Adrenal gland (tissue), 12 donors: Measurements from ENCODE around the gene MTHFD1L. TPM values are rescaled to one million over a fixed set of nuclear protein-coding genes. Genes with fewer than 3 reads are reported as not detected.

ENCODE experiments used
- DNase-seq, 7 donors: peaks; one replicate each; pipeline ENCODE4 v3.0.0-alpha.2; 2019 to 2020
- H3K27ac ChIP-seq, 5 donors: fragments of 200-600 bp; sonication (generic) in 4 of 5; 1 replicate in 3 of 5; 2 replicates in 2 of 5; pipeline versions ENCODE4 v1.5.1 to v1.8.0; 2016 to 2020; ENCODE audit warnings: mild to moderate bottlenecking in 1 of 5
- H3K27me3 ChIP-seq: fragments of 200-600 bp; 2 replicates; pipeline ENCODE4 v1.8.0; 2021
- H3K36me3 ChIP-seq, 2 donors: fragments of 200-600 bp; replicated peaks in 1 of 2; 1 replicate in 1 of 2; 2 replicates in 1 of 2; pipeline versions ENCODE4 v1.5.1 to v1.8.0; 2018 to 2022
- H3K4me1 ChIP-seq, 2 donors: fragments of 200-600 bp; replicated peaks in 1 of 2; 1 replicate in 1 of 2; 2 replicates in 1 of 2; pipeline versions ENCODE4 v1.5.1 to v1.8.0; 2018 to 2021
- H3K4me3 ChIP-seq, 4 donors: fragments of 200-600 bp; sonication (generic) in 3 of 4; one replicate each; pipeline ENCODE4 v1.5.1; 2016 to 2018
- H3K9me3 ChIP-seq, 3 donors: fragments of 200-600 bp; sonication (generic) in 1 of 3; replicated peaks in 1 of 3; 1 replicate in 2 of 3; 2 replicates in 1 of 3; pipeline versions ENCODE4 v1.5.1 to v1.8.0; 2016 to 2021
- CTCF ChIP-seq, 6 experiments: fragments of 450-650 bp in 4 of 6; fragments of 200-600 bp in 2 of 6; sonication (generic) in 1 of 6; IDR thresholded peaks; 1 replicate in 5 of 6; 2 replicates in 1 of 6; pipeline versions ENCODE4 v1.5.1 to v1.8.0; 2016 to 2021; ENCODE audit warnings: antibody characterized with exemption in 6 of 6, mild to moderate bottlenecking in 2 of 6, moderate library complexity in 1 of 6
- POLR2A ChIP-seq, 2 donors: fragments of 450-650 bp; IDR thresholded peaks; one replicate each; pipeline ENCODE4 v1.6.1; 2017; ENCODE audit warnings: antibody characterized with exemption in 2 of 2, mild to moderate bottlenecking in 2 of 2, moderate library complexity in 1 of 2
- WGBS, 4 donors: extraction: QIAGEN DNeasy Blood & Tissue Kit in 2 of 4; methylation state at CpG; one replicate each; pipeline versions ENCODE4 v1.1.5 to v1.1.7; 2013 to 2017; 5-methylcytosine and 5-hydroxymethylcytosine counted together
- intact Hi-C, 2 donors: fragments of 100-400 bp; cut with DNase I; formaldehyde crosslinking; loops; one replicate each; pipeline versions ENCODE4 v1.14.1 to v1.15.0; 2022 to 2023
- polyA plus RNA-seq, 3 donors: library from polyadenylated mRNA; stranded (reverse); fragments of 200-250 nt in 2 of 3; fragments of 350-450 nt in 1 of 3; fragmentation: Illumina TruSeq in 1 of 3; extraction: RNeasy Lipid Tissue Mini Kit (QIAGEN cat#74804) in 1 of 3; gene quantifications; one replicate each; pipeline ENCODE4 v1.2.3, GENCODE V29; 2013 to 2014
- total RNA-seq, 9 donors: library from RNA; depleted of rRNA in 4 of 9; stranded (reverse); fragments of >200 nt in 4 of 9; fragments of 120-200 nt in 1 of 9; fragmentation: NEBNext Ultra II Directional in 1 of 9; extraction: Animal tissue kit (Norgen Biotek cat#: 25700) in 1 of 9; gene quantifications; one replicate each; pipeline versions ENCODE4 v1.1.0 to v1.2.4, GENCODE V29; 2013 to 2023
- donor health status: healthy with polysubstance abuse.
- donor health status: Bipolar disorder and iron deficiency.
- donor health status: DM: yes; HTN: yes; CAD: no.
- donor health status: DM: no; HTN: no; CAD: no.
- donor health status: DM: no; HTN: no; CAD: no.
- donor health status: DM: yes; HTN: yes; CAD: no.

The MTHFD1L gene
- total and polyA plus RNA-seq, 12 donors: 8.5 to 28.8 (median 18.1) TPM

GRCh38 chr6:150928882-150929281, 63.4 kb downstream of the MTHFD1L start:
- Histone ChIP-seq H3K4me3 (no peak overlapping the region), H3K27ac (no peak overlapping the region), H3K4me1 (no peaks in the 10 kb centered on the region), H3K36me3 (peaks cover 0 to 4% of the 10 kb centered on the region in 2 donors), H3K9me3 (no peaks in the 10 kb centered on the region), H3K27me3 (no peaks in the 10 kb centered on the region)
- intact Hi-C loops: no loop called here
- peak in 1 of 6 experiments; percentile 19 for TF ChIP-seq CTCF (IDR thresholded peaks at IDR 0.05)
- TF ChIP-seq POLR2A (IDR thresholded peaks at IDR 0.05): no peak
- 81 to 87% (median 83%) methylated on average over 3 of the region's 3 CpGs for WGBS, 4 donors
- DNase-seq: peak in 1 of 7 donors; percentile 39

GRCh38 chr6:150929416-150929815, 63.9 kb downstream of the MTHFD1L start:
- H3K36me3 ChIP-seq: peaks cover 0 to 4% of the 10 kb centered on the region in 2 donors
- no peak overlapping the region for H3K4me3 ChIP-seq
- no peaks in the 10 kb centered on the region for H3K27me3 ChIP-seq
- 72 to 91% (median 79%) methylated on average over 2 of the region's 2 CpGs for WGBS, 4 donors
- H3K4me1 ChIP-seq: no peaks in the 10 kb centered on the region
- TF ChIP-seq POLR2A (IDR thresholded peaks at IDR 0.05) (no peak), CTCF (IDR thresholded peaks at IDR 0.05) (no peak)
- H3K27ac ChIP-seq: no peak overlapping the region
- intact Hi-C loops: no loop called here
- no peaks in the 10 kb centered on the region for H3K9me3 ChIP-seq
- DNase-seq: peak in 1 of 7 donors; percentile 20

- Histone ChIP-seq H3K4me1 (no peaks in the 10 kb centered on the region), H3K36me3 (peaks cover 0 to 4% of the 10 kb centered on the region in 2 donors), H3K27me3 (no peaks in the 10 kb centered on the region), H3K9me3 (no peaks in the 10 kb centered on the region), H3K4me3 (no peak overlapping the region), H3K27ac (no peak overlapping the region)
- 65 to 85% (median 79%) methylated on average over 1 of the region's 1 CpG for WGBS, 4 donors
- DNase-seq: no peak
- intact Hi-C loops: no loop called here
- TF ChIP-seq POLR2A (IDR thresholded peaks at IDR 0.05) (no peak), CTCF (IDR thresholded peaks at IDR 0.05) (no peak)
Observed at GRCh38 chr6:150930841-150931240, 65.3 kb downstream of the MTHFD1L start.

- peaks cover 0 to 4% of the 10 kb centered on the region in 2 donors for H3K36me3 ChIP-seq
- 69 to 86% (median 80%) methylated on average over 1 of the region's 1 CpG for WGBS, 4 donors
- H3K27ac ChIP-seq: no peak overlapping the region
- no peak for DNase-seq
- TF ChIP-seq CTCF (IDR thresholded peaks at IDR 0.05): no peak
- TF ChIP-seq POLR2A (IDR thresholded peaks at IDR 0.05): no peak
- intact Hi-C loops: no loop called here
- no peaks in the 10 kb centered on the region for H3K27me3 ChIP-seq
- H3K4me3 ChIP-seq: no peak overlapping the region
- H3K4me1 ChIP-seq: no peaks in the 10 kb centered on the region
- H3K9me3 ChIP-seq: no peaks in the 10 kb centered on the region
Observed at GRCh38 chr6:150931405-150931804, 65.9 kb downstream of the MTHFD1L start.
